HepG2 (cell line): Measurements from ENCODE around the gene CARD9. TPM values are rescaled to one million over a fixed set of nuclear protein-coding genes. Genes with fewer than 3 reads are reported as not detected.

Experiments
- ATAC-seq: fragments of 200-7000 bp; cut with Tn5 transposase; 3 replicates; pipeline ENCODE4 v1.9.1; 2020; ENCODE audit warnings: mild to moderate bottlenecking, moderate library complexity
- BruUV-seq: library from RNA; stranded (reverse); fragments of 400-500 nt; replicated peaks from 2 replicates; lab custom pipeline; 2021; lab: Mats Ljungman, UMichigan
- CTCF ChIA-PET: fragments of 300-600 bp; formaldehyde crosslinking; extraction: SDS; loops from one replicate; lab custom pipeline; 2021; ENCODE audit warnings: low total read pairs, inconsistent platforms, low intra/inter-chr PET ratio; lab: Yijun Ruan, JAX
- POLR2A ChIA-PET: fragments of 350-600 bp; sonication (Branson Sonifier 250); formaldehyde crosslinking; loops from one replicate; lab custom pipeline; 2020; ENCODE audit warnings: antibody characterized with exemption, inconsistent platforms; lab: Yijun Ruan, JAX
- DNase-seq: peaks from one replicate; pipeline ENCODE4 v3.0.0-alpha.2; 2015; ENCODE audit warnings: low spot score
- FAIRE-seq: peaks from 3 replicates; lab custom pipeline; 2011; peaks lifted over from hg19 to GRCh38; lab: Jason Lieb, UNC
- H2AFZ ChIP-seq: one replicate; pipeline ENCODE4 v1.6.1; 2011; ENCODE audit warnings: low read length, inconsistent platforms
- H3K27ac ChIP-seq: fragments of 300-600 bp; 3 replicates; pipeline ENCODE4 v1.8.0; 2011; ENCODE audit warnings: mixed run types, mild to moderate bottlenecking, mixed read lengths, low read length, inconsistent platforms; ENCODE audit not compliant: insufficient read depth; ENCODE audit errors: extremely low read length
- H3K27me3 ChIP-seq, 2 experiments: fragments of 200-600 bp in 1 of 2; 2 replicates in 1 of 2; 3 replicates in 1 of 2; pipeline versions ENCODE4 v1.6.0 to v1.8.0; 2011; ENCODE audit warnings: low read length in 2 of 2, mild to moderate bottlenecking in 2 of 2, moderate library complexity in 2 of 2, inconsistent platforms in 1 of 2; ENCODE audit not compliant: insufficient read depth in 2 of 2, control insufficient read depth in 1 of 2
- H3K36me3 ChIP-seq, 2 experiments: fragments of 200-600 bp in 1 of 2; replicated peaks in 1 of 2; 2 replicates in 1 of 2; 3 replicates in 1 of 2; pipeline versions ENCODE4 v1.5.1 to v1.8.0; 2011; ENCODE audit warnings: low read length in 2 of 2, inconsistent platforms in 1 of 2; ENCODE audit not compliant: insufficient read depth in 2 of 2, control insufficient read depth in 1 of 2
- H3K4me1 ChIP-seq: 2 replicates; pipeline ENCODE4 v1.5.1; 2012; ENCODE audit warnings: low read length, inconsistent platforms; ENCODE audit not compliant: insufficient read depth
- H3K4me2 ChIP-seq: 2 replicates; pipeline ENCODE4 v1.6.0; 2011; ENCODE audit warnings: low read depth, low read length, inconsistent platforms
- H3K4me3 ChIP-seq, 3 experiments: fragments of 200-600 bp in 1 of 3; sonication (generic), shearing (Covaris generic) in 1 of 3; replicated peaks in 1 of 3; 2 replicates each; pipeline ENCODE4 v1.5.1; 2011 to 2016; ENCODE audit warnings: low read length in 3 of 3, inconsistent platforms in 2 of 3, low read depth in 2 of 3, mild to moderate bottlenecking in 2 of 3, control low read depth in 1 of 3, mixed read lengths in 1 of 3; ENCODE audit not compliant: insufficient read depth in 1 of 3
- H3K79me2 ChIP-seq: one replicate; pipeline ENCODE4 v1.6.1; 2011; ENCODE audit warnings: low read length, inconsistent platforms; ENCODE audit not compliant: insufficient read depth
- H3K9ac ChIP-seq: 2 replicates; pipeline ENCODE4 v1.6.0; 2011; ENCODE audit warnings: mild to moderate bottlenecking, low read depth, low read length, inconsistent platforms; ENCODE audit not compliant: insufficient read depth
- H3K9me3 ChIP-seq: 2 replicates; pipeline ENCODE4 v1.5.1; 2012; ENCODE audit warnings: mild to moderate bottlenecking, low read length
- H4K20me1 ChIP-seq: 2 replicates; pipeline ENCODE4 v1.6.0; 2011; ENCODE audit warnings: inconsistent platforms, mild to moderate bottlenecking, low read length, moderate library complexity; ENCODE audit not compliant: insufficient read depth
- AGO2 ChIP-seq: fragments of 200-400 bp; formaldehyde crosslinking; optimal IDR thresholded peaks from 2 replicates; pipeline ENCODE3; 2017; ENCODE audit warnings: mild to moderate bottlenecking, low read depth, low read length, moderate library complexity
- PHF21A ChIP-seq: sonication (generic); formaldehyde crosslinking; IDR thresholded peaks from 2 replicates; pipeline ENCODE4 v1.5.0; 2020; ENCODE audit warnings: mild to moderate bottlenecking, missing genetic modification reagents
- PRPF4 ChIP-seq: fragments of 200-400 bp; formaldehyde crosslinking; IDR thresholded peaks from 2 replicates; pipeline ENCODE4 v1.6.1; 2016; ENCODE audit warnings: low read length, low read depth; ENCODE audit not compliant: poor library complexity, severe bottlenecking
- RBFOX2 ChIP-seq: fragments of 200-400 bp; formaldehyde crosslinking; IDR thresholded peaks from 2 replicates; pipeline ENCODE4 v1.6.1; 2017; ENCODE audit warnings: low read depth, mild to moderate bottlenecking, low read length
- WGBS: methylation state at CpG from one replicate; pipeline ENCODE4 v1.1.6; 2017; ENCODE audit warnings: low lambda C conversion rate; 5-methylcytosine and 5-hydroxymethylcytosine counted together
- in situ Hi-C: cut with HindIII; loops from 2 replicates; pipeline ENCODE4 v1.10.0; 2017; ENCODE audit warnings: low pct_unique_long_range_greater_than_20kb; ENCODE audit not compliant: extremely low pct_ligation_motif_present
- intact Hi-C: fragments of 100-400 bp; cut with micrococcal nuclease; formaldehyde crosslinking; loops from one replicate; pipeline ENCODE4 v1.10.0; 2022; ENCODE audit not compliant: unreplicated experiment
- polyA plus RNA-seq, 8 experiments: library from polyadenylated mRNA; depleted of rRNA in 3 of 8; stranded (reverse) in 7 of 8; unstranded in 1 of 8; fragments of >200 nt; fragmentation: Illumina TruSeq in 4 of 8; extraction: Trizol in 4 of 8; gene quantifications; 2 replicates each; pipeline versions ENCODE4 v1.2.1 to v1.2.3, GENCODE V29; 2011 to 2016; ENCODE audit warnings: low read depth in 4 of 8, missing spikeins in 1 of 8, mixed read lengths in 1 of 8; ENCODE audit not compliant: insufficient read depth in 1 of 8
- total RNA-seq, 5 experiments: library from RNA; depleted of rRNA; stranded (reverse); fragments of >200 nt; fragmentation: Illumina TruSeq; extraction: Trizol; gene quantifications; 2 replicates each; pipeline ENCODE4 v1.2.3, GENCODE V29; 2016; ENCODE audit warnings: low read depth in 1 of 5

The CARD9 gene
- total and polyA plus RNA-seq, 2 of the 13 experiments (the other 11 are each of a cell fraction or from before 2014, with no cell fraction given), result 3.3 to 7.4 TPM

- BruUV-seq, result no TSS peak
- no peak overlapping the region for H3K9ac ChIP-seq
- no peaks in the 10 kb centered on the region for H3K9me3 ChIP-seq
Observed at GRCh38 chr9:136404801-136405136, 31.3 kb upstream of the CARD9 start.

GRCh38 chr9:136403915-136404800 is 30.7 kb upstream of the CARD9 start:
- in situ Hi-C loops, result no loop called here
- no TSS peak for BruUV-seq
- POLR2A ChIA-PET, result no interaction called here
- FAIRE-seq, result no peak
- Histone ChIP-seq H3K9ac (no peak overlapping the region), H3K27ac (no peak overlapping the region), H3K4me2 (no peak overlapping the region), H4K20me1 (no peaks in the 10 kb centered on the region), H2AFZ (no peak overlapping the region), H3K36me3 (peaks cover 11 to 39% of the 10 kb centered on the region in 2 experiments; a peak in 4 of 5 replicates), H3K27me3 (no peaks in the 10 kb centered on the region), H3K4me1 (peaks cover 16% of the 10 kb centered on the region), H3K9me3 (no peaks in the 10 kb centered on the region), H3K79me2 (peaks cover 10% of the 10 kb centered on the region), H3K4me3 (no peak overlapping the region)
- no peak for DNase-seq
- no peak for ATAC-seq
- peak; percentile 88 for TF ChIP-seq AGO2
- no peak for TF ChIP-seq PHF21A
- peak; percentile 69 for TF ChIP-seq RBFOX2
- 94% methylated on average over 28 of the region's 32 CpGs for WGBS
- CTCF ChIA-PET, result no interaction called here
- intact Hi-C loops, result no loop called here

More at GRCh38 chr9:136404801-136405136, 31.3 kb upstream of the CARD9 start:
- Histone ChIP-seq H3K4me3 (no peak overlapping the region), H4K20me1 (no peaks in the 10 kb centered on the region), H3K79me2 (peaks cover 10% of the 10 kb centered on the region), H3K36me3 (peaks cover 11 to 39% of the 10 kb centered on the region in 2 experiments; a peak in 4 of 5 replicates), H3K4me2 (no peak overlapping the region), H3K27ac (no peak overlapping the region), H3K4me1 (peaks cover 22% of the 10 kb centered on the region), H2AFZ (no peak overlapping the region), H3K27me3 (no peaks in the 10 kb centered on the region)
- POLR2A ChIA-PET, result no interaction called here
- FAIRE-seq (no peak), DNase-seq (no peak), ATAC-seq (no peak)
- TF ChIP-seq PRPF4, result no peak
- peak; percentile 26 for TF ChIP-seq AGO2
- in situ Hi-C loops (no loop called here), intact Hi-C loops (no loop called here)
- 96% methylated on average over 5 of the region's 14 CpGs for WGBS
- CTCF ChIA-PET, result no interaction called here
